Measurements from ENCODE around the gene DUOXA1.

The DUOXA1 gene

DNA sequence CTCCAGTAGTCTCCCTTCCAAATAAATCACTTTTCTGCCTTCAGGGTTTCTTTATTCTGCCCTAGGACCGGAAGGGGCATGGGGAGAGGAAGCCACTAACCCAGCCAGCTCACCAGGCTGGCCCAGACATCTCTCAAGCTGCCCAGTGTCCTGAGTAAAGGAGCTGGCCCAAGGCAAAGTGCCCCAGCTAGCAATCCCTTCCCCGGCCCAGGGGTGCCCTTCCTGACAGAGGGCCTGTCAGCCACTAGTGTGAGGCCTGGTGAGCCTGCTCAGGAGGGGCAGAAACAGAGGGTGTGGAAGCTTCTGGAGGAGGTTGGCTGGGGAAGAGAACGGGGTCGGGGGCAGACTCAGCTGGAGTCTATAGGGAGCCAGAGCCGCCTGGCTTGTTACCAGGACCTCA is 35.9 kb upstream of the DUOXA1 start:
- Histone ChIP-seq H4K20me1 (ENCODE audit: insufficient read depth, low read length) (no peaks in the 10 kb centered on the region), H3K9ac (ENCODE audit: low read depth, low read length) (peak overlapping the region; percentile 100), H3K4me2 (ENCODE audit: insufficient read depth, low read length) (peak overlapping the region; percentile 78), H3K27me3 (ENCODE audit: insufficient read depth, low read length, poor library complexity) (no peaks in the 10 kb centered on the region), H3K79me2 (ENCODE audit: insufficient read depth, low read length) (peaks cover 8% of the 10 kb centered on the region), H3K4me1 (ENCODE audit: insufficient read depth, low read length) (peaks cover 23% of the 10 kb centered on the region), H3K4me3 (ENCODE audit: low read depth in 1 of 2, low read length in 2 of 2) (peak overlapping the region in 1 of 2 experiments; percentile 65; a peak in 2 of 4 replicates), H3K27ac (ENCODE audit: low read length) (peak overlapping the region; percentile 87; the same call in 1 of the 2 replicates), H3K9me3 (ENCODE audit: insufficient read depth, low read length, severe bottlenecking) (no peaks in the 10 kb centered on the region), H3K36me3 (ENCODE audit: insufficient read depth, low read length) (no peaks in the 10 kb centered on the region), H2AFZ (ENCODE audit: low read depth, low read length) (no peak overlapping the region)
- no peak for TF ChIP-seq EZH2 (IDR thresholded peaks at IDR 0.05; ENCODE audit: borderline replicate concordance, low read depth, low read length, severe bottlenecking)
- TF ChIP-seq, protein P1, sequence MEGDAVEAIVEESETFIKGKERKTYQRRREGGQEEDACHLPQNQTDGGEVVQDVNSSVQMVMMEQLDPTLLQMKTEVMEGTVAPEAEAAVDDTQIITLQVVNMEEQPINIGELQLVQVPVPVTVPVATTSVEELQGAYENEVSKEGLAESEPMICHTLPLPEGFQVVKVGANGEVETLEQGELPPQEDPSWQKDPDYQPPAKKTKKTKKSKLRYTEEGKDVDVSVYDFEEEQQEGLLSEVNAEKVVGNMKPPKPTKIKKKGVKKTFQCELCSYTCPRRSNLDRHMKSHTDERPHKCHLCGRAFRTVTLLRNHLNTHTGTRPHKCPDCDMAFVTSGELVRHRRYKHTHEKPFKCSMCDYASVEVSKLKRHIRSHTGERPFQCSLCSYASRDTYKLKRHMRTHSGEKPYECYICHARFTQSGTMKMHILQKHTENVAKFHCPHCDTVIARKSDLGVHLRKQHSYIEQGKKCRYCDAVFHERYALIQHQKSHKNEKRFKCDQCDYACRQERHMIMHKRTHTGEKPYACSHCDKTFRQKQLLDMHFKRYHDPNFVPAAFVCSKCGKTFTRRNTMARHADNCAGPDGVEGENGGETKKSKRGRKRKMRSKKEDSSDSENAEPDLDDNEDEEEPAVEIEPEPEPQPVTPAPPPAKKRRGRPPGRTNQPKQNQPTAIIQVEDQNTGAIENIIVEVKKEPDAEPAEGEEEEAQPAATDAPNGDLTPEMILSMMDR (IDR thresholded peaks at IDR 0.05; ENCODE audit: borderline replicate concordance, extremely low read depth, low read length, poor library complexity, severe bottlenecking): no peak
- ATAC-seq (ENCODE audit: insufficient read depth, low read depth) (no peak), DNase-seq (no peak)

DNA sequence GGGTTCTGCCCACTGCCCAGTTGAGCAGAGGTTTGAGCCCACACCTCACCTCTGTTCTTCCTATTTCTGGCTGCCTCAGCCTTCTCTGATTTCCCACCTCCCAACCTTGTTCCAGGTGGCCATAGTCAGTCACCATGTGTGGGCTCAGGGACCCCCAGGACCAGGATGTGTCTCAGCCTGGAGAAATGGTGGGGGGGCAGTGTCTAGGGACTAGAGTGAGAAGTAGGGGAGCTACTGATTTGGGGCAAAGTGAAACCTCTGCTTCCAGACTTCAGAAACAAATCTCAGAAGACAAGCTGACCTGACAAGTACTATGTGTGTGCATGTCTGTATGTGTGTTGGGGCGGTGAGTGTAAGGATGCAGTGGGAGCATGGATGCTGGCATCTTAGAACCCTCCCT is 35.2 kb upstream of the DUOXA1 start:
- Histone ChIP-seq H3K27me3 (ENCODE audit: insufficient read depth, low read length, poor library complexity) (no peaks in the 10 kb centered on the region), H3K9me3 (ENCODE audit: insufficient read depth, low read length, severe bottlenecking) (no peaks in the 10 kb centered on the region), H3K4me3 (ENCODE audit: low read depth in 1 of 2, low read length in 2 of 2) (no peak overlapping the region), H4K20me1 (ENCODE audit: insufficient read depth, low read length) (no peaks in the 10 kb centered on the region), H3K4me2 (ENCODE audit: insufficient read depth, low read length) (no peak overlapping the region), H3K36me3 (ENCODE audit: insufficient read depth, low read length) (no peaks in the 10 kb centered on the region), H2AFZ (ENCODE audit: low read depth, low read length) (no peak overlapping the region), H3K79me2 (ENCODE audit: insufficient read depth, low read length) (peaks cover 8% of the 10 kb centered on the region), H3K4me1 (ENCODE audit: insufficient read depth, low read length) (peaks cover 23% of the 10 kb centered on the region), H3K27ac (ENCODE audit: low read length) (no peak overlapping the region), H3K9ac (ENCODE audit: low read depth, low read length) (0 out of 2 replicates have a peak overlapping the region, but pooled peaks have one; percentile 100)
- TF ChIP-seq, protein P1 (IDR thresholded peaks at IDR 0.05; ENCODE audit: borderline replicate concordance, extremely low read depth, low read length, poor library complexity, severe bottlenecking): no peak
- TF ChIP-seq EZH2 (IDR thresholded peaks at IDR 0.05; ENCODE audit: borderline replicate concordance, low read depth, low read length, severe bottlenecking): no peak
- DNase-seq (no peak), ATAC-seq (ENCODE audit: insufficient read depth, low read depth) (no peak)

DNA sequence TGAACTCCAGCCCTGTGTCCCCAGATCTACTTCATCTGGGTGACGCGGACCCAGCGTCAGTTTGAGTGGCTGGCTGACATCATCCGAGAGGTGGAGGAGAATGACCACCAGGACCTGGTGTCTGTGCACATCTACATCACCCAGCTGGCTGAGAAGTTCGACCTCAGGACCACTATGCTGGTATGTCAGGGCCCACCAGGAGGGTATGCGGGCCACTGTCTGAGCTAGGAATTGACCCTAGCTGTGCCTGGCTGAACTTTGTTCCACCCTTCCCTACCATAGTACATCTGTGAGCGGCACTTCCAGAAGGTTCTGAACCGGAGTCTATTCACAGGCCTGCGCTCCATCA is 33.8 kb upstream of the DUOXA1 start:
- Histone ChIP-seq H3K79me2 (ENCODE audit: insufficient read depth, low read length) (peaks cover 8% of the 10 kb centered on the region), H4K20me1 (ENCODE audit: insufficient read depth, low read length) (no peaks in the 10 kb centered on the region), H3K4me3 (ENCODE audit: low read depth in 1 of 2, low read length in 2 of 2) (no peak overlapping the region), H3K4me1 (ENCODE audit: insufficient read depth, low read length) (peaks cover 23% of the 10 kb centered on the region), H3K4me2 (ENCODE audit: insufficient read depth, low read length) (no peak overlapping the region), H2AFZ (ENCODE audit: low read depth, low read length) (no peak overlapping the region), H3K9me3 (ENCODE audit: insufficient read depth, low read length, severe bottlenecking) (no peaks in the 10 kb centered on the region), H3K36me3 (ENCODE audit: insufficient read depth, low read length) (no peaks in the 10 kb centered on the region), H3K27ac (ENCODE audit: low read length) (no peak overlapping the region), H3K9ac (ENCODE audit: low read depth, low read length) (no peak overlapping the region), H3K27me3 (ENCODE audit: insufficient read depth, low read length, poor library complexity) (no peaks in the 10 kb centered on the region)
- no peak for ATAC-seq (ENCODE audit: insufficient read depth, low read depth)
- TF ChIP-seq, protein P1 (IDR thresholded peaks at IDR 0.05; ENCODE audit: borderline replicate concordance, extremely low read depth, low read length, poor library complexity, severe bottlenecking): no peak
- no peak for TF ChIP-seq EZH2 (IDR thresholded peaks at IDR 0.05; ENCODE audit: borderline replicate concordance, low read depth, low read length, severe bottlenecking)
- DNase-seq: no peak

Measured in DND-41 (cell line).